Measurements from ENCODE around the gene RTP1. TPM values are rescaled to one million over a fixed set of nuclear protein-coding genes. Genes with fewer than 3 reads are reported as not detected.
A peak's percentile ranks its signal among the peaks of the same experiment; 100 is the strongest.

The RTP1 gene
- total RNA-seq, 3 donors from 2014 or later, result not detected

GRCh38 chr3:187186801-187187421 lies 10.4 kb upstream of the RTP1 start:
- Histone ChIP-seq H3K36me3 (ENCODE audit: low read depth) (no peaks in the 10 kb centered on the region), H3K4me1 (ENCODE audit: low read depth) (peaks cover 2% of the 10 kb centered on the region), H3K9me3 (no peaks in the 10 kb centered on the region), H3K4me3 (no peak overlapping the region)
- TF ChIP-seq, protein P1, sequence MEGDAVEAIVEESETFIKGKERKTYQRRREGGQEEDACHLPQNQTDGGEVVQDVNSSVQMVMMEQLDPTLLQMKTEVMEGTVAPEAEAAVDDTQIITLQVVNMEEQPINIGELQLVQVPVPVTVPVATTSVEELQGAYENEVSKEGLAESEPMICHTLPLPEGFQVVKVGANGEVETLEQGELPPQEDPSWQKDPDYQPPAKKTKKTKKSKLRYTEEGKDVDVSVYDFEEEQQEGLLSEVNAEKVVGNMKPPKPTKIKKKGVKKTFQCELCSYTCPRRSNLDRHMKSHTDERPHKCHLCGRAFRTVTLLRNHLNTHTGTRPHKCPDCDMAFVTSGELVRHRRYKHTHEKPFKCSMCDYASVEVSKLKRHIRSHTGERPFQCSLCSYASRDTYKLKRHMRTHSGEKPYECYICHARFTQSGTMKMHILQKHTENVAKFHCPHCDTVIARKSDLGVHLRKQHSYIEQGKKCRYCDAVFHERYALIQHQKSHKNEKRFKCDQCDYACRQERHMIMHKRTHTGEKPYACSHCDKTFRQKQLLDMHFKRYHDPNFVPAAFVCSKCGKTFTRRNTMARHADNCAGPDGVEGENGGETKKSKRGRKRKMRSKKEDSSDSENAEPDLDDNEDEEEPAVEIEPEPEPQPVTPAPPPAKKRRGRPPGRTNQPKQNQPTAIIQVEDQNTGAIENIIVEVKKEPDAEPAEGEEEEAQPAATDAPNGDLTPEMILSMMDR (IDR thresholded peaks at IDR 0.05), result no peak
- intact Hi-C loops (cut with DNase I, micrococcal nuclease), result no loop called here
- DNase-seq, result no peak
- ATAC-seq, result peak; percentile 64

GRCh38 chr3:187188931-187189330 lies 8.4 kb upstream of the RTP1 start:
- intact Hi-C loops (cut with DNase I, micrococcal nuclease), result no loop called here
- DNase-seq, result no peak
- Histone ChIP-seq H3K4me1 (ENCODE audit: low read depth) (peaks cover 2% of the 10 kb centered on the region), H3K4me3 (no peak overlapping the region), H3K9me3 (no peaks in the 10 kb centered on the region), H3K36me3 (ENCODE audit: low read depth) (no peaks in the 10 kb centered on the region)
- peak; percentile 24 for ATAC-seq
- TF ChIP-seq, protein P1 (IDR thresholded peaks at IDR 0.05), result no peak

DNA sequence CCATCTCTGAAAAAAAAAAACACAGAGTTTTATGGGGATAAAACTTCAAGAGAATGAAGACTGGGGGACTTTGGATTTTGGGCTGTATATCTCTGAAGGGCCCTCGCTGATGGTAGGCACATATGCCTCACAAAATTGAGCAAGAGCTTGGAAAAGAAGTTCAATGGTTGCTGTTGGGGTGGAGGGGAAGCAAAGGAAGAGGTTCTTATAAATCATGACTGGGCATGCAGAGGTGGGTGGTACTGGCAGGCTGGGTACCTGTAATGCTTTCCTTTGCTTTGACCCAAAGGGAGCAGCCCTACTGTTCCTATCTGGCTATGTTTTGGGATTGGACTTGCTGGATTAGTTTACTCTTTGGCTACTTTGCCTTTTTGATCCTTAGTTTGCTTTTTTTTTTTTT lies 6.0 kb upstream of the RTP1 start:
- no peak overlapping the region for H3K4me3 ChIP-seq
- ATAC-seq (no peak), DNase-seq (no peak)
- TF ChIP-seq, protein P1 (IDR thresholded peaks at IDR 0.05), result no peak
- no peaks in the 10 kb centered on the region for H3K36me3 ChIP-seq (ENCODE audit: low read depth)
- no peaks in the 10 kb centered on the region for H3K9me3 ChIP-seq
- intact Hi-C loops (cut with DNase I, micrococcal nuclease), result no loop called here
- peaks cover 2% of the 10 kb centered on the region for H3K4me1 ChIP-seq (ENCODE audit: low read depth)

- H3K9me3 ChIP-seq, result no peaks in the 10 kb centered on the region
- intact Hi-C loops (cut with DNase I, micrococcal nuclease), result no loop called here
- no peak for ATAC-seq
- H3K4me3 ChIP-seq, result no peak overlapping the region
- H3K36me3 ChIP-seq (ENCODE audit: low read depth), result no peaks in the 10 kb centered on the region
- no peaks in the 10 kb centered on the region for H3K4me1 ChIP-seq (ENCODE audit: low read depth)
- TF ChIP-seq, protein P1 (IDR thresholded peaks at IDR 0.05), result no peak
- no peak for DNase-seq
These were observed 4.1 kb upstream of the RTP1 start for GRCh38 chr3:187193181-187193580.

GRCh38 chr3:187196573-187197334 lies 532 bp upstream of the RTP1 start:
- ATAC-seq (no peak), DNase-seq (no peak)
- Histone ChIP-seq H3K4me3 (no peak overlapping the region), H3K4me1 (ENCODE audit: low read depth) (no peaks in the 10 kb centered on the region), H3K36me3 (ENCODE audit: low read depth) (no peaks in the 10 kb centered on the region), H3K9me3 (no peaks in the 10 kb centered on the region)
- intact Hi-C loops (cut with DNase I, micrococcal nuclease), result no loop called here
- TF ChIP-seq, protein P1 (IDR thresholded peaks at IDR 0.05), result no peak
